Bronchial epithelial cell (primary cell): ENCODE measurements around the gene CERKL. TPM values are rescaled to one million over a fixed set of nuclear protein-coding genes. Genes with fewer than 3 reads are reported as not detected.
A peak's percentile ranks its signal among the peaks of the same experiment; 100 is the strongest.

Source experiments
- DNase-seq: peaks from one replicate; pipeline ENCODE4 v3.0.0-alpha.2; 2010; ENCODE audit warnings: low read depth
- FAIRE-seq: peaks from 2 replicates; lab custom pipeline; 2011; peaks lifted over from hg19 to GRCh38; lab: Jason Lieb, UNC
- H3K27me3 ChIP-seq: 2 replicates; pipeline ENCODE4 v1.5.1; 2011; ENCODE audit warnings: low read length; ENCODE audit not compliant: control insufficient read depth, insufficient read depth
- H3K36me3 ChIP-seq: 2 replicates; pipeline ENCODE4 v1.5.1; 2011; ENCODE audit warnings: low read length; ENCODE audit not compliant: control insufficient read depth, insufficient read depth
- H3K4me3 ChIP-seq: 2 replicates; pipeline ENCODE4 v1.5.1; 2011; ENCODE audit warnings: mild to moderate bottlenecking, low read depth, low read length, control low read depth
- CTCF ChIP-seq: IDR thresholded peaks from 2 replicates; pipeline ENCODE4 v1.5.1; 2011; ENCODE audit warnings: mild to moderate bottlenecking, moderate library complexity, low read length, control low read depth, inconsistent platforms; ENCODE audit not compliant: insufficient read depth, severe bottlenecking
- total RNA-seq: library from RNA; depleted of rRNA; stranded (reverse); fragments of >200 nt; gene quantifications from 2 replicates; pipeline ENCODE4 v1.2.1, GENCODE V29; 2014

CERKL gene
- total RNA-seq, 1 donor from 2014 or later, result not detected

- H3K4me3 ChIP-seq, result no peak overlapping the region
- FAIRE-seq (no peak), DNase-seq (peak; percentile 71)
- H3K36me3 ChIP-seq, result no peaks in the 10 kb centered on the region
- TF ChIP-seq CTCF, result no peak
- H3K27me3 ChIP-seq, result no peaks in the 10 kb centered on the region
Observed at GRCh38 chr2:181546086-181546485, 110.8 kb downstream of the CERKL start.

DNA sequence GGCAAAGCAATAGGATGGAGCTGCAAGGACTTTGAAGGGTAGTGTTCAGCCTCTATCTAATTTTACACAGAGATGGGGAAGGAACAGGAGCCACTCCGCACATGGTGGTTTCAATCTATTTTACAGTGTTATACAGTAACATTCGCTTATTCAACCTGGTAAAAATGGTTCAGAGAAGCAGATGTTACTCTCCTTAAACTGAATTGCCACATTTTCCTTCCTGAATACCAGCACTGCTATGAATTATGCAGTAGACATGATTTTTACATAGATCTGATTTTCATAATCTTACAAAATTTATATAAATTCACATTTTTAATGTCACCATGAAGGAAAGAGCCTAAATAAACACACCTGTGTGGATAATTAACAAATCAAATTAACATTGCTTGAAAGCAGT lies 114.7 kb downstream of the CERKL start:
- Histone ChIP-seq H3K4me3 (no peak overlapping the region), H3K36me3 (no peaks in the 10 kb centered on the region), H3K27me3 (no peaks in the 10 kb centered on the region)
- FAIRE-seq, result no peak
- TF ChIP-seq CTCF, result no peak
- DNase-seq, result no peak

GRCh38 chr2:181540421-181540820 lies 116.5 kb downstream of the CERKL start:
- H3K4me3 ChIP-seq, result no peak overlapping the region
- H3K36me3 ChIP-seq, result no peaks in the 10 kb centered on the region
- no peak for TF ChIP-seq CTCF
- no peak for FAIRE-seq
- no peak for DNase-seq
- no peaks in the 10 kb centered on the region for H3K27me3 ChIP-seq

- TF ChIP-seq CTCF, result no peak
- Histone ChIP-seq H3K4me3 (no peak overlapping the region), H3K36me3 (no peaks in the 10 kb centered on the region), H3K27me3 (no peaks in the 10 kb centered on the region)
- no peak for FAIRE-seq
- DNase-seq, result no peak
Observed at GRCh38 chr2:181536730-181537129, 120.2 kb downstream of the CERKL start.

- Histone ChIP-seq H3K36me3 (no peaks in the 10 kb centered on the region), H3K27me3 (no peaks in the 10 kb centered on the region), H3K4me3 (no peak overlapping the region)
- FAIRE-seq (no peak), DNase-seq (no peak)
- TF ChIP-seq CTCF, result no peak
Observed at GRCh38 chr2:181528441-181528840, 128.5 kb downstream of the CERKL start.

GRCh38 chr2:181527058-181527457 lies 129.8 kb downstream of the CERKL start:
- no peak for DNase-seq
- no peaks in the 10 kb centered on the region for H3K36me3 ChIP-seq
- TF ChIP-seq CTCF, result no peak
- no peak for FAIRE-seq
- H3K27me3 ChIP-seq, result no peaks in the 10 kb centered on the region
- no peak overlapping the region for H3K4me3 ChIP-seq
